Limb (tissue), 2 donors: Measurements from ENCODE around the gene MT1G.
A peak's percentile ranks its signal among the peaks of the same experiment; 100 is the strongest.
"Not testable (repeated sequence)": the region's sequence is repeated elsewhere in the genome, so short reads cannot be mapped to it uniquely, and the experiment has no call there.

Experiments
- DNase-seq, 2 donors: peaks; one replicate each; pipeline ENCODE4 v3.0.0-alpha.2; 2016; ENCODE audit errors: extremely low spot score in 2 of 2

MT1G gene

GRCh38 chr16:56684926-56685590, 17.2 kb upstream of the MT1G start:
- DNase-seq, result no peak

DNA sequence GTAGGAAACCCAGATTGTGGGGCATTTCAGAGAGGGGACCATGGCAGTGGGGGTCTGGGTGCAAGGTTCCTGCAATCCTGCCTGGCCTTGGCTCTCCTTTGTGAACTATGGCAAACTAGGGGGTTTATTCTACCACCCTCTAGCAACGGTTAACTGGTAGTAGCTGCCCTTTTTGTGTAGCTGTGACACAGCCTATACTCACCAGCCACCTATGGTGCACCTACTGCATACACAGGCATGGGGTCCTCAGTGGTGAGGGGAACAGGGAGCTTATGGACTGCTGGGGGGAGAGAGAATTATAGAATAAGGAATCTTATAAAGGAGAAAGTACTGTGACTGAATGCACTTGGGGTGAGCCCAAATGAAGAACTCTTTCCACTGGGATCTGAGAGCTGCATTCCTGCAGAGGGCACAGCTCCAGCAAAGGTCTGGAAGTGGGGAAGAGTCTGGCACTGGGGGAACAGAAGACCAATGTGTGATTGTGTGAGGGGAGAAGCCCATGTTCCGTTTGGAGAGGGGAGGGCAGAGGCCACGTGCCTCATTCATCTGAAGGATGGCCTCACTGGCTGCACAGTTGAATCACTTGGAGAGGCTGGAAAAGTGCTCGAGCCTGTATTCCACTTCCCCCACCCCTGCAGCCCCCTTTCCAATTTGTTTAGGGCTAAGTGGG, 16.5 kb upstream of the MT1G start:
- no peak for DNase-seq

GRCh38 chr16:56683424-56684172, 15.7 kb upstream of the MT1G start:
- DNase-seq, result no peak

DNA sequence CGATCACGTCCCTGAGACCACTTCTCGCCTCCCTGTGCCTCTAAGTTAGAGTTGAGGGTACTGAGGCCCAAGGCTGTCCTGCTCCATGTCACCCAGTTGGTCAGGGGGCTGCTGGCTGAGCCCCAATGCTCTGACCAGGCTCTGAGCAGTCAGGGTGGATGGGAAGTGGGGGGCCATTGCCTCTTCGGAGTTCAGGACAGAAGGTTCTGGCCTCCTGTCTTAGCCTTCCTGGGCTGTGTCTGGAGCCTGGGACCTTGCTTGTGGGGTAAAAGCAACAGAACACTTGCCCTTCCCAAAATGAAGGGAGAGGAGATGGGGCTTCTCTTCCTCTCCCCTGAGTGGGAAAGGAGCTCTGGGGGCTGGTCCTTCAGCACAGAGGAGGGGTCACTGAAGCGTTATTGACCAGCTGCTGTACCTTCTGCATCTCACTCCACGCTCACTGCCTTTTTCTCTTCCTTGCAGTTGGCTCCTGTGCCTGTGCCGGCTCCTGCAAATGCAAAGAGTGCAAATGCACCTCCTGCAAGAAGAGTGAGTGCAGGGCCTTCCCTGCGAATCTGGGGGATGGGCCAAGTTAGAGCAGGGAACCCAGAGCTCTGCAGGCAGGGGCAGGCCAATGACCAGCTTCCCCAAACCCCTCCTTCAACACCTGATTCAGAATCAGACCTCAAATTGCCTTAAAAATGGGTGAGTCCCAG, 15.0 kb upstream of the MT1G start:
- DNase-seq, result no peak

- DNase-seq, result peak; percentile 84 to 85
Observed at GRCh38 chr16:56681939-56682702, 14.3 kb upstream of the MT1G start, which contains the start of gene MT1X. Gene MT1X, plus strand, starts transcription at chr16:56682470. Its CDS starts 71 bp downstream, at chr16:56682541.

DNA sequence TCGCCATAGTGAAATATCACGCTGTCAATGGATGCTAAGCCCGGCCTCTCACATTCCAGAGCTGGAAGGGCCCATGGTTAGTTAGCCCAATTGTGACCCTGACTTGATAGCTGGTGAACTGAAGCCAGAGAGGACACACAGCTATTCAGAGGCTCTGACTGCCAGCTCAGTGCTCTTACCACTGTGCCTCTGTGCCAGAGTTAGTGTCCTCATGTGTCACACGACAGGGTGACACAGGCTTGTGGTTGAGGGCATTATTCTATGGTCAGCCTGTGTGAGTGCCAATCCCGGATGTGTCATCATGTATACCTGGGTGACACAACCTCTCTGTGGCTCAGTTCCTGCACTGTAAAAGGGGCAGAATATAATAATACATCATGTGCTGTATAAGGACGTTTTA, 12.0 kb upstream of the MT1G start:
- DNase-seq, result no peak

DNA sequence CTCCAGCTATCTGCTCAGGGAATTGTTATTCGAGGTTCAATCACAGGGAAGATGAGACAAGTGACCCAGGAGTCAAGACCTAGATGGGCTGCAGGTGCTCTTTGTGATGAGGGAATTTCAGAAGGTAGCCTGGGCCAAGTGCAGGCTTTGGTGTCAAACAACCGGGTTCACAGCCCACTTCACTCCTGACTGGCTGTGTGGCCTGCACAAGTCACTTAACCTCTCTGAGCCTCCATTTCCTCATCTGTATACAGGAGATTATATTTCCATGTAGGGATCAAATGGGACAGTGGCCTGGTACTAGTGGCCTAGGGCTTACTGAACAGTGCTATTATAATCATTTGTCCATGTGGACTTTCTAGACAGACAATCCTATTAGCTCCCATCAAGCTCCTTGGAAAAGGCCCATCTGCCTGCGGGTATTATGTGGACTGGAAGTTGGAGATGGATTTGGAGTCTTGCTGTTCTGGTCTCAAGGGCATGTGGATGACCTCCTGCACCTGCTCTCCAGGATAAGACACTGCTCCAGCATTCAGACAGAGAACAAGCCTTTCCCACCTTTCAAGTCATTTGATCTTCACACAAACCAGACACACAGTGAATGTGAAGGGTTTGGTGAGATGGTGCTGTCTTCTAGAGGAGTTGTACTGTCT, 11.3 kb upstream of the MT1G start:
- no peak for DNase-seq

DNA sequence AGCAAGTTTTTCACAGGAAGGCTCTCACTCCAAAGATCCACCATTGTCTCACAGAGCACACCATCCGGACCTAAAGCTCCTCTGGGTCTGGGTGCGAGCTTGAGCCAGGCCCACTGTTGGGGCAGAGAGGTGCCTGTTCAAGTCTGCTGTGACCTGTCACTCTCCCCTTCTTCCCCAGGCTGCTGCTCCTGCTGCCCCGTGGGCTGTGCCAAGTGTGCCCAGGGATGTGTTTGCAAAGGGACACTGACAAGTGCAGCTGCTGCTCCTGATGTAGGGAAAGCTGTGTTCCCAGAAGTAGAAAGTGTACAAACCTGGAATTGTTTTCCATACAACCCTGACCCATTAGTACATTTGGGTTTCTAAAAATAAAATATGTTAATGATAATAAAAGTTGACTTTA, 9.6 kb upstream of the MT1G start:
- no peak for DNase-seq

GRCh38 chr16:56675685-56676210, 7.9 kb upstream of the MT1G start:
- no peak for DNase-seq

DNA sequence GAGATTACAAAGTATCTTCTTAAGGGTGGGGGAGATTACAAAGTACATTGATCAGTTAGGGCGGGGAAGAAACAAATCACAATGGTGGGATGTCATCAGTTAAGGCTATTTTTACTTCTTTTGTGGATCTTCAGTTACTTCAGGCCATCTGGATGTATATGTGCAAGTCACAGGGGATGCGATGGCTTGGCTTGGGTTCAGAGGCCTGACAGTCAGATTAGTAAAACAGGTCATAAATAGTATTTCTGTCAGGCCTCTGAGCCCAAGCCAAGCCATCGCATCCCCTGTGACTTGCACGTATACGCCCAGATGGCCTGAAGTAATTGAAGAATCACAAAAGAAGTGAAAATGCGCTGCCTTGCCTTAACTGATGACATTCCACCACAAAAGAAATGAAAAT, 6.7 kb upstream of the MT1G start:
- not testable (repeated sequence) for DNase-seq

DNA sequence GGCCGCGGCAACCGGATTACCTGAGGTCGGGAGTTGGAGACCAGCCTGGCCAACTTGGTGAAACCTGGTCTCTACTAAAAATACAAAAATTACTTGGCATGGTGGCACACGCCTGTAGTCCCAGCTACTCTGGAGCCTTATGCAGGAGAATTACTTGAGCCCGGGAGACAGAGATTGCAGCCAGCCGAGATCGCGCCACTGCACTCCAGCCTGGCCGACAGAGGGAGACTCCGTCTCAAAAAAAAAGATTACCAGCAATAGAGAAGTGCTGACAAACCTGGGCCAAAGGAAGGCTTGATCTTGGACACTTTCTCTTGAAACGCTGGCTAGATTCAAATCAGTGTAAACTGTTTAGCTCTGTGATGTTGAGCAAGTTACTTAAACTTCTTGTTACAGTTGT, 6.1 kb upstream of the MT1G start:
- DNase-seq, result no peak

GRCh38 chr16:56672761-56673536, 5.1 kb upstream of the MT1G start:
- DNase-seq, result no peak

GRCh38 chr16:56672171-56672570, 4.3 kb upstream of the MT1G start:
- not testable (repeated sequence) for DNase-seq

GRCh38 chr16:56671691-56672090, 3.8 kb upstream of the MT1G start:
- DNase-seq, result not testable (repeated sequence)

- DNase-seq, result no peak
Observed at GRCh38 chr16:56670620-56670934, 2.7 kb upstream of the MT1G start.

GRCh38 chr16:56669840-56670619, 2.2 kb upstream of the MT1G start:
- DNase-seq, result no peak

DNA sequence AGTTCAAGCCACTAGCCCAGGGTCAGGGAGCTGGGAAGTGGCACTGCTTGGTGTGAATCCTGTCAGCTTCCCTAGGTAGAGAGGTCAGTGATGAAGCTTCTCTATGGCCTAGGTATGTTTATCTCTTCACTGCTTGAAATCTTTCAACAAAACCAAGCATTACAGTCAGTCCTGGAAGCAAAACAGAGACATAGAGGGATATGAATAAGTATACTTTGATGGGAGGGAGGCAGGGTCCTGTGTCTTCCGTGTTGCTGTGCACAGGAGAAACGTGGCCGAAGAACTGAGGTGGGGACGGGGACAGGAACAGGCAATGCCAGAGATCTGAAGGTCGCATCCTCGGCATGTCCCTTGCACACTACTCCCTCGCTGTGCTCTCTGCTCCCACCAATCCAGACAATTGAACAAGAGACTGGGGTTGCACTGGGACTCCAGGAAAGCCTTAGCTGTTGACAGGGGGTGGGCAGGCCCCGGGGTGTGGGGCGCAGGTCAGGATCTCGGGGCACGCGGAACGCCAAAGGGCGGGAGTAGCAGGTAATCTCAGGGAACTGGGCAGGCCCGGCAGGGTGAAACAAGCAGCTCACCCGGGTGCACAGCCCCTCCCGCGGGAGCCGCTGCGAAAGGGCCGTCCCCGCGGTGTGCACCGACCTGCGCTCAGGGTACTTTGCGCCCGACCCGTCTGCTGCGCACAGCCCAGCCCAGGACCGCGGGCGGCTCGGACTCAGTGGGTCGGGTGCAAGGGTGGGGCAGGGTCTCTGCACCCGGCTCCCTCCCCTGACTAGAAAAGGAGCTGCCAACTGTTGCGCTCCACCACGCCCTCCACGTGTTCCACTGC, 1.4 kb upstream of the MT1G start, which contains the start of gene MT1H:
MT1H (plus strand) TSS at position 810 of the 835 bp plus-strand sequence. CDS start 71 bp downstream, outside the sequence.
- no peak for DNase-seq
